PC-9 (cell line): ENCODE data around the gene ZNF419. TPM values are rescaled to one million over a fixed set of nuclear protein-coding genes. Genes with fewer than 3 reads are reported as not detected.
"Not testable (repeated sequence)": the region's sequence is repeated elsewhere in the genome, so short reads cannot be mapped to it uniquely, and the experiment has no call there.

Experiments
- Bru-seq: library from RNA; stranded (reverse); fragments of 400-500 nt; gene quantifications from one replicate; lab custom pipeline; 2021; lab: Mats Ljungman, UMichigan
- BruChase-seq, 2 experiments: library from RNA; stranded (reverse); fragments of 400-500 nt; gene quantifications; one replicate each; lab custom pipeline; 2021; lab: Mats Ljungman, UMichigan
- BruUV-seq: library from RNA; stranded (reverse); fragments of 400-500 nt; replicated peaks from 2 replicates; lab custom pipeline; 2021; lab: Mats Ljungman, UMichigan
- CTCF ChIA-PET: fragments of 300-600 bp; sonication (Branson Sonifier 250); formaldehyde crosslinking; loops from one replicate; lab custom pipeline; 2022; ENCODE audit warnings: antibody characterized with exemption; lab: Charles Lee
- POLR2A ChIA-PET: fragments of 300-600 bp; sonication (Branson Sonifier 250); formaldehyde crosslinking; loops from one replicate; lab custom pipeline; 2022; ENCODE audit warnings: antibody characterized with exemption; ENCODE audit not compliant: unreplicated experiment; lab: Charles Lee
- DNase-seq, 2 experiments: peaks; one replicate each; pipeline versions ENCODE4 v3.0.0 to v3.0.0-alpha.2; 2015 to 2022; ENCODE audit warnings: mixed read lengths in 1 of 2
- H2AFZ ChIP-seq: fragments of 200-600 bp; sonication (generic); 2 replicates; pipeline ENCODE4 v1.8.1; 2017; ENCODE audit warnings: antibody characterized with exemption
- H3F3A ChIP-seq: fragments of 200-600 bp; sonication (generic); 2 replicates; pipeline ENCODE4 v1.8.1; 2017; ENCODE audit warnings: antibody characterized with exemption, mild to moderate bottlenecking, low read depth; ENCODE audit not compliant: insufficient read depth
- H3K27ac ChIP-seq: fragments of 200-600 bp; sonication (generic); 2 replicates; pipeline ENCODE4 v1.6.1; 2016; ENCODE audit warnings: mixed run types
- H3K27me3 ChIP-seq: fragments of 200-600 bp; sonication (generic); 2 replicates; pipeline ENCODE4 v1.6.1; 2016; ENCODE audit warnings: low read depth, mixed run types; ENCODE audit not compliant: insufficient read depth
- H3K36me3 ChIP-seq: fragments of 200-600 bp; sonication (generic); 2 replicates; pipeline ENCODE4 v1.6.1; 2016; ENCODE audit warnings: low read depth, mixed run types
- H3K4me1 ChIP-seq: fragments of 200-600 bp; sonication (generic); replicated peaks from 2 replicates; pipeline ENCODE4 v1.6.1; 2016; ENCODE audit warnings: mixed run types; ENCODE audit not compliant: insufficient read depth
- H3K4me2 ChIP-seq: fragments of 200-600 bp; sonication (generic); 2 replicates; pipeline ENCODE4 v1.6.1; 2017; ENCODE audit warnings: mixed run types
- H3K4me3 ChIP-seq: fragments of 200-600 bp; sonication (generic); 2 replicates; pipeline ENCODE4 v1.6.1; 2016; ENCODE audit warnings: mixed run types
- H3K79me2 ChIP-seq: fragments of 200-600 bp; sonication (generic); 2 replicates; pipeline ENCODE4 v1.6.1; 2017; ENCODE audit warnings: low read depth, mixed run types
- H3K9me2 ChIP-seq: fragments of 200-600 bp; sonication (generic); 2 replicates; pipeline ENCODE4 v1.8.1; 2017; ENCODE audit warnings: mild to moderate bottlenecking; ENCODE audit not compliant: insufficient read depth
- H3K9me3 ChIP-seq: fragments of 200-600 bp; sonication (generic); 2 replicates; pipeline ENCODE4 v1.8.1; 2016; ENCODE audit warnings: low read depth; ENCODE audit not compliant: insufficient read depth
- H4K20me1 ChIP-seq: fragments of 200-600 bp; sonication (generic); 2 replicates; pipeline ENCODE4 v1.8.1; 2017; ENCODE audit not compliant: insufficient read depth
- CTCF ChIP-seq: fragments of 200-600 bp; sonication (generic); conservative IDR thresholded peaks from 2 replicates; pipeline ENCODE4 v1.6.1; 2017; ENCODE audit warnings: mixed run types, antibody characterized with exemption, mild to moderate bottlenecking, moderate library complexity
- EZH2 ChIP-seq: fragments of 200-600 bp; sonication (generic); IDR thresholded peaks from 2 replicates; pipeline ENCODE4 v1.8.0; 2017; ENCODE audit warnings: antibody characterized with exemption, low read depth
- intact Hi-C: fragments of 100-400 bp; cut with micrococcal nuclease; formaldehyde crosslinking; loops from one replicate; pipeline ENCODE4 v1.10.0; 2022; ENCODE audit not compliant: unreplicated experiment
- long read RNA-seq: library from polyadenylated mRNA; stranded (forward); transcript quantifications from one replicate; pipeline ENCODE4 v2.0.0, GENCODE V29; 2022
- total RNA-seq: library from RNA; stranded (reverse); gene quantifications from 2 replicates; pipeline ENCODE4 v1.2.3, GENCODE V29; 2021

ZNF419 gene
- total RNA-seq (12.9 and 15.2 TPM in 2 replicates), Bru-seq, nascent RNA (percentile 80 among the genes with signal in this experiment), BruChase-seq, experiment 1, labeled RNA remaining after a 2-hour chase (percentile 88 among the genes with signal in this experiment), BruChase-seq, experiment 2, labeled RNA remaining after a 6-hour chase (percentile 77 among the genes with signal in this experiment)
- long read RNA-seq, partial matches to known transcripts, result 4 of 21 reads
- long read RNA-seq, other reads (novel, unspliced or antisense), result 2 of 21 reads

DNA sequence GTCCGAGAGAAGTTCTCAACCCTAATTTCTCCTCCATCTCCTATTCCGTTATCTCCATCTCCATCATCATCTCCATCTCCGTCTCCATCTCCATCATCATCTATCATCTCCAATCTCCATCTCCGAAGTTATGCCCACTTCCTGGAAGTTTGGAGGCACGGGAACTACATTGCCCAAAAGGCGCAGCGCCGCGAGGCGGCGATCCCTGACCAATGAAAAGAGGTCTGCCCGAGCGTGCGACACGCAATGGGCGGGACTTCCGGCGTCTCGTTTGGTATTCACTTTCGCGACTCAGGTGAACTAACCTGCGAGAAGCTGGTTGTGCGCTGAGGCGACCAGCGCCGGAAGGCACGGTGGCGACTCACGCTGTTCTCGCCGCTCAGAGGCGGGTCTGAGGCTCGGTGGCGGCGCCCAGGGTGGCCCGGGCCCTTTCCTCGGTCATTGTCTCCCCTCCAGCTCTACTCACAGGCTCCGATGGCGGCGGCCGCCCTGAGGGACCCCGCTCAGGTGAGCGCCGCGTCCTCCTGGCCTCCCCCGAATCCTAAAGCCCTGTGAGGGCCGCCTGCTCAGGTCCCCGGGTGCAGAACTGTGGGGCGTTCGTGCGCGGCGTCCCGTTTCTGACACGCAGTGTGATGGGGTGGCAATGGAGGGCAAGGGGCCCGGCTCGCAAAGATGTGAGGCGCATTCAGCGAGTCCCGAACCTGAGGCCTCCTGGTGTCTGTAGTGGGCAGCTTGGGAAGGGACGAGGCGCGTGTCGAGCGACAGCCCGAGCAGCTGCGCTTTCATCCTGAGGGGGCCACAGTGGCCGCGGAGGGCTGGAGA, at the start of gene ZNF419:
Gene ZNF419, plus strand, starts transcription at position 274 of the 822 bp plus-strand sequence. Its CDS starts 201 bp downstream, at position 475.
- peak within 1 kb of the TSS; percentile 86 for H2AFZ ChIP-seq
- H3K4me1 ChIP-seq, H3K27me3 ChIP-seq, CTCF ChIA-PET, H3K79me2 ChIP-seq, H3F3A ChIP-seq, H4K20me1 ChIP-seq, H3K9me2 ChIP-seq, H3K9me3 ChIP-seq: not testable (repeated sequence)
- DNase-seq, result peak; percentile 90 to 95
- H3K36me3 ChIP-seq, result peaks cover 13% of the 10 kb centered on the region; the same call in 1 of the 2 replicates
- 0 out of 2 replicates have a peak within 1 kb of the TSS, but pooled peaks have one; percentile 53 for H3K27ac ChIP-seq
- intact Hi-C loops, result loop anchor here (1.0 kb wide), 3 partner anchors 10 to 136 kb away; partner anchors contain the start of genes ZNF304, ZNF749 and ZNF772
- H3K4me3 ChIP-seq, result peak within 1 kb of the TSS; percentile 98
- POLR2A ChIA-PET, result interaction anchor here (0.6 to 0.7 kb wide), 3 partner anchors 52 to 227 kb away, joined by 3 to 4 read pairs (median 3); no protein-coding TSS in a partner anchor
- peak within 1 kb of the TSS; percentile 76 for H3K4me2 ChIP-seq
- BruUV-seq, result TSS peak; percentile 36

DNA sequence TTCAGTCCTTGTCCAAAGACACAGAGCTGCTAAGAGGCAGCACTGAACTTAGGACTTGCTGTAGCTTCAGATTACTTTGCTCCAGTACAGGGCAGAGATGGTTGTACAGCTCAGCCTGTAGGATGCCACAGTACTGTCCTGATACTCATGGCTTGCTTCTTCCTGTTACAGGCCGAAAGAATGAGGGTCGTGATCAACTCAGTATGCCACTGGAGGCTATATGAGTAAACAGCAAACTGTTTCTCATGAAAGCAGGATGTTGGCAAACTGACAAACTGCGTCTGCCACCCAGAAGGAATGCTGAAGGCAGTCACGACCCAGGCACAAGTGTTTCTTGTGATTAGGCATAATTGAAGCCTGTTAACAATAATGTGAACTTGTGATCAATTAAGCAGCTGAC, 49.6 kb upstream of the ZNF419 start:
- Histone ChIP-seq H2AFZ (no peak overlapping the region), H3K36me3 (peaks cover 22% of the 10 kb centered on the region), H3K4me1 (peaks cover 16% of the 10 kb centered on the region), H3K4me3 (no peak overlapping the region), H3K27me3 (no peaks in the 10 kb centered on the region), H3K27ac (no peak overlapping the region), H3K79me2 (peaks cover 62% of the 10 kb centered on the region), H4K20me1 (no peaks in the 10 kb centered on the region), H3K9me3 (peaks cover 6% of the 10 kb centered on the region), H3K9me2 (no peaks in the 10 kb centered on the region), H3F3A (peaks cover 3% of the 10 kb centered on the region; the same call in 1 of the 2 replicates), H3K4me2 (no peak overlapping the region)
- no peak for DNase-seq
- intact Hi-C loops, result no loop called here
- ChIA-PET CTCF (no interaction called here), POLR2A (no interaction called here)
- no peak for TF ChIP-seq EZH2
- no peak for TF ChIP-seq CTCF
- no TSS peak for BruUV-seq

DNA sequence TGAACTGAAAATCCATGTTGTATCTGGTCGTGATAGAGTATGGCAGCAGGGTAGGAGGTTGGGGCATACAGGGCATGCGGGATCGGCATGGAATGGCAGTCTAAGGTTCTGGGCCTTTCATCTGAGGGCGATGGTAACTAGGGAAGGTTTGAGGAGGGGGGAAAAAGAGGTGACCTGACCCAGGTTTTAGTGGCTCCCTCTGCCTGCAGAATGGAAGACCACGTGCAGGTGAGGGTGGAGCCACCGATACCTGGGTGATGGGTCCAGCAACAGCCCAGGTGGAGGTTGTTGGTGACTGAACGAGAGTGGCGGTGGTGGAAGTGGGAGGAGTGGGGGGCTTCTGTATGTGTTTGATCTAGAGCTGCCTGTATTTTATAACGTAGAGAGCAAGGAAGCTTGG, 48.6 kb upstream of the ZNF419 start:
- ChIA-PET CTCF (no interaction called here), POLR2A (no interaction called here)
- Histone ChIP-seq H3F3A (peaks cover 3% of the 10 kb centered on the region; the same call in 1 of the 2 replicates), H3K4me2 (no peak overlapping the region), H3K9me2 (no peaks in the 10 kb centered on the region), H3K79me2 (peaks cover 62% of the 10 kb centered on the region), H3K4me1 (peaks cover 16% of the 10 kb centered on the region), H3K4me3 (no peak overlapping the region), H3K27ac (no peak overlapping the region), H2AFZ (no peak overlapping the region), H3K27me3 (no peaks in the 10 kb centered on the region), H4K20me1 (no peaks in the 10 kb centered on the region), H3K9me3 (peaks cover 12% of the 10 kb centered on the region), H3K36me3 (peaks cover 32% of the 10 kb centered on the region)
- TF ChIP-seq EZH2 (no peak), CTCF (no peak)
- no peak for DNase-seq
- BruUV-seq, result no TSS peak
- intact Hi-C loops, result no loop called here
